D721Med (cell line): ENCODE results near the gene SIX1.

ENCODE experiments used
- DNase-seq: peaks from one replicate; pipeline ENCODE4 v3.0.0; 2011; ENCODE audit warnings: low spot score; ENCODE audit not compliant: insufficient read length
- FAIRE-seq: peaks from 2 replicates; lab custom pipeline; 2011; peaks lifted over from hg19 to GRCh38; lab: Jason Lieb, UNC
- TF ChIP-seq, protein P1 (sequence below): IDR thresholded peaks from 2 replicates; pipeline ENCODE4 v1.5.1; 2012; ENCODE audit warnings: mild to moderate bottlenecking, control low read depth; ENCODE audit not compliant: insufficient read depth; ENCODE audit errors: missing control alignments

The SIX1 gene

DNA sequence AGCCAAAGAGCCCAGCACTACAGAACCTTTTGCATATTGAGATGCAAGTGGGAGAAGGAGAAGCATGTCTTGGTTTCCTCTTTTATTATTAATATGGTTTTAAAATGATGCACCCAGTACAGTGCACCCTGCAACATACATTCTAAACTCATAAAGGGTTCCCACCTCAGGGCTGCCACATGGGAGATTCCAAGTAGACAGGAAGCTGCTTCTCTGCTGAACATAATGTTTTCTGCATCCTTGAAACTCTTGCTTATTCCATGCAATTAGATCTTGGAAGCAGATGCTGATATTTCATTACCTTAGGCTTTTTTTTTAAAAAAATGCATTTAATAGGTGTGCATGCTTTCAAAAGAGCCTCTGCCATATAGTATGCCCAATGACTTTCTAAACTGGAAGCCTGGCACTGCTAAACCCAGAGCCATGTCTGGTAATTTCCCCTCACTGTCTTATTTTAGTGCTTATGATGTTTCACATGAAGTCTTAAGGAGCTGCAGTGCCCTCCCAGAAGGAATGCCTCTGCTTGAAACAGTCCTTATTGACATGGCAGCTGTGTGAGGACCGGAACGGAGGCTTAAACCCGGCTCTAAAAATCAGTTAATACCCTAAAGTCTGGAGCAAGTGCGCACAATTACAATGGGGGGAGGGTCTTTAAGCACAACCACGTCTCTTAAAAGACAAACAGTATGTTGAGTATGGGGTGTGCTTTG, 2.0 kb upstream of the SIX1 start:
- no peak for FAIRE-seq
- TF ChIP-seq, protein P1, sequence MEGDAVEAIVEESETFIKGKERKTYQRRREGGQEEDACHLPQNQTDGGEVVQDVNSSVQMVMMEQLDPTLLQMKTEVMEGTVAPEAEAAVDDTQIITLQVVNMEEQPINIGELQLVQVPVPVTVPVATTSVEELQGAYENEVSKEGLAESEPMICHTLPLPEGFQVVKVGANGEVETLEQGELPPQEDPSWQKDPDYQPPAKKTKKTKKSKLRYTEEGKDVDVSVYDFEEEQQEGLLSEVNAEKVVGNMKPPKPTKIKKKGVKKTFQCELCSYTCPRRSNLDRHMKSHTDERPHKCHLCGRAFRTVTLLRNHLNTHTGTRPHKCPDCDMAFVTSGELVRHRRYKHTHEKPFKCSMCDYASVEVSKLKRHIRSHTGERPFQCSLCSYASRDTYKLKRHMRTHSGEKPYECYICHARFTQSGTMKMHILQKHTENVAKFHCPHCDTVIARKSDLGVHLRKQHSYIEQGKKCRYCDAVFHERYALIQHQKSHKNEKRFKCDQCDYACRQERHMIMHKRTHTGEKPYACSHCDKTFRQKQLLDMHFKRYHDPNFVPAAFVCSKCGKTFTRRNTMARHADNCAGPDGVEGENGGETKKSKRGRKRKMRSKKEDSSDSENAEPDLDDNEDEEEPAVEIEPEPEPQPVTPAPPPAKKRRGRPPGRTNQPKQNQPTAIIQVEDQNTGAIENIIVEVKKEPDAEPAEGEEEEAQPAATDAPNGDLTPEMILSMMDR = no peak
- DNase-seq = no peak

DNA sequence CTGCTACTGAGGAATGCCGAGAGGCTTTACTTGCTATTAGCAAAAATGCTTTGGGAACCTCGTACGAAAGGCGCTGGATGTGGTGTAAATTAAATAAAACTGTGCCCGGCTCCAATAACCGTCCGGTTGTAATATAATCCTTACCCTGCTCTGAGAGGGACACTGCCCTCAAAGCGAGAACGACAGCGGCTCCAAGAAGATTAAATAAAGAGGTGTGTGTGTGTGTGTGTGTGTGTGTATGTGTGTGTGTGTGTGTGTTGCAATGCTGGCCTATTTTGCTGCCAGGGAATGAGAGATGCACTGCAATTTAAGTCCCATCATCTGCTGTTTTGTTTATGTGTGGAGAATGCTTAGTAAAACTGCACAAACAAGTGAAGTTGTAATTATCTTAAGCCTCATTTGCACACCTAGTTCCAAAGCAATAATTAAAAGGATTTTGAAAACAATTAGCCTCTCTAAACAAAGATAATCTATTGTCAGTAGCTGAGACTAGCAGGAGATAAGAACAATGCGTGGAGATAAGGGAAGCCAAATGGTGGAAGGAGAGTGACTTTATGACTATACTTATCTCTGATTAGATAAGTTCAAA, 1.2 kb upstream of the SIX1 start:
- DNase-seq = no peak
- TF ChIP-seq, protein P1 = no peak
- peak; percentile 35 for FAIRE-seq

DNA sequence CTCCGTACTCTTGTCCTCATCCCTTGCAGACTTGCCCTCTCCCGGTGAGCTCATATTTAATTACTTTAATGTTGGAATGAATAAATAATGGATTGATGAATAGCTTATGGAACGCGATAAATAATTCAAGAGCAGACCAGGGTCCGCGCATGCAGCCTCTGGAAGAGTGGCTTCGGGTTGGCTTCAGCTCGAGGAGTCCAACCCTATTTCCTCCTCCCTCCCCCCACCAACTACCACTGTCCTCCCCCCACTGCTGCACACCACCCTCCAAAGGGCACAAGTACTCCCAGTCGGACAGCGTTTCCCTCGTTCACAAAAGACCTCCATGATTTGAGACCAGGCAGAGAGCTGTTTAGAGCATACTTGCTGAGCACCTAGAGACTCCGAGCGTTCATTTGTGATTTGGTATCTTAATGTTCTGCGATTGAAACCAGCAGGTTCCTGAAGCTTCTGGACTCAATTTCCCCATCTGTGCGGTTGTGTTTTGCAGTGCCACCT, 647 bp upstream of the SIX1 start:
- TF ChIP-seq, protein P1 = no peak
- FAIRE-seq = no peak
- DNase-seq = no peak

DNA sequence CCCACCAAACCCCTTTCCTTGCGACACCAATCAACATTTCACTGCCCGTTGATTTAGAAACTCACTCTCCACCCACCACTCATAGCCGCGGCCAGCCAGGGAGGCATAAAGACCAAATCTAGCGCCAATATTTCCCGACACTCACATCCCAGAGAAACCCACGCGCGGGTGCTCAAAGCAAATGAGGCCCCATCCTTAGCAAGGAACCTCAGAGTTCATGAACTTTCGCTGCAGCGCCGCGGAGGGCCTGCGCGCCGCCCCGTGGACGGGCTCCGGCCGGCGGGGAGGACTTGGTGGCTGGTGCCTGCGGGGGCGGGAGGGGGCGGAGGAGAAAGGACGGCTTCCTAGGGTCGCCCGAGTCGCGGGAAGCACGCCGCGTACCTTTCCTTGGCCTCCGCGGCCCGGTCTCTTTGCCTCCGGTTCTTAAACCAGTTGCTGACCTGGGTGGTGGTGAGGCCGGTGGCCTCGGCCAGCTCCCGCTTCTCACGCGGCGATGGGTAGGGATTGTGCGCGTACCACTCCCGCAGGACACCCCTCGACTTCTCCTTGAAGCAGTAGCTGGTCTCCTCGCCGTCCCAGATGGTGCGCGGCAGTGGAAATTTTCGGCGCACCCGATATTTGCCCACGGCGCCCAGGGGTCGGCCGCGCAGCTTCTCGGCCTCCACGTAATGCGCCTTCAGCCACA, 886 bp downstream of the SIX1 start:
- DNase-seq = no peak
- TF ChIP-seq, protein P1 = no peak
- FAIRE-seq = no peak

DNA sequence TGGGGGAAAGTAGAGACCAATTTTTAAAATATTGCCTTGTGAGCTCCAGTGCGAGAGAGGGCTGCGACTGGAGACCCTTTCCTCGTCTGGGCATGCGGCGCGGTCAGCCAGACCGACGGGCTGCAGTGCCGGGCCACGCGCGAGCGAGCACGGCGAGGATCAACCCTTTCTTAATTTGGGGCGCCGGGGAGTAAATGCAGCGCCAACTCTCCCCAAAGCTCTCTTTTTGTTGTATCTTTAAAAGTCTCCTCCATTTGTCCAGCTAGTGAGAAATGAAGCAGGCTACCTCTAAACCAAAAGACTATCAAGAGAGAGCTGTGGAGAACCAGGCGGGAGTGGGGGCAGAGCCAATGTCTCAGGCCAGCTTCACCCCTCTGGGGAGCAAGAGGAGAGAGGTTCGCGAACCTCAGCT, 1.4 kb downstream of the SIX1 start:
- DNase-seq = no peak
- TF ChIP-seq, protein P1 = no peak
- no peak for FAIRE-seq

DNA sequence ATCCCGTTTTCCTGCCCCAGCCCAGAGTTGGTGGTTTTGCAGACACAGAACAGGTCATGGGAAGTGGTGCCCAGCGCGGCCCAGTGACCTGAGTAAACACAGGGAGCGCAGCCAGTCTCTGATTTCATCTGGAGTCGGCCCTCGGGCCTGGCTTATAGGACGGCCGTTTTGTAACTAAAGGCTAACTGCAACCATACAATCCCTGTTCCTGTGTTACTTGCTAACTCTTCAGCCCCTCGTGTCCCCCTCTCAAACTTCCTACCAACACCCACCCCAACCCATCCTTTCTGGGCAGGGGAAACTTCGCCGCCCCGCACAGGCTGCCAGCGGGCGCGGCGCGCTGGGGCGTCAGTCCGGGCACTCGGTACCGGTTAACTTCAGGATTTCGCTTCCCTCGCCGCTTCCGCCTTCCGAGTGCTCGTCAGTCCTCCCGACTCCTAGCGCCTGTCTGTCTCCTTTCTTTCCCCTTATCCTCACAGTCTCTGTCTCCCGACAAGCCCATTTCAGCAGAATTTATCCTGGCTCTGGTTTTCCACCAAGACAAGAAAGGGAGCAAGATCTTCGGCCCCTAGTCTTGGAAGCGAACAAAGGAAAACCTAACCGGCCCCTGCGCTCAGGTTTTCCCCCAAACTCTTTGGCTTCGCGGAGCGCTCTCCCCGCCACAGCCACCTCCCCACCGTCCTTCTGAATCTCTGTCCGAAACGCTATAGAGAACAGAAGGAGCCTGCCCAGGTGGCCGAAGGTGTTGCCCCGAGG, 2.0 kb downstream of the SIX1 start:
- TF ChIP-seq, protein P1 = no peak
- FAIRE-seq = no peak
- no peak for DNase-seq
